Fibroblast of skin of right biceps (primary cell): Measurements from ENCODE around the gene AQP1.

Source experiments
- DNase-seq: peaks from one replicate; pipeline ENCODE4 v3.0.0-alpha.2; 2013

The AQP1 gene

DNA sequence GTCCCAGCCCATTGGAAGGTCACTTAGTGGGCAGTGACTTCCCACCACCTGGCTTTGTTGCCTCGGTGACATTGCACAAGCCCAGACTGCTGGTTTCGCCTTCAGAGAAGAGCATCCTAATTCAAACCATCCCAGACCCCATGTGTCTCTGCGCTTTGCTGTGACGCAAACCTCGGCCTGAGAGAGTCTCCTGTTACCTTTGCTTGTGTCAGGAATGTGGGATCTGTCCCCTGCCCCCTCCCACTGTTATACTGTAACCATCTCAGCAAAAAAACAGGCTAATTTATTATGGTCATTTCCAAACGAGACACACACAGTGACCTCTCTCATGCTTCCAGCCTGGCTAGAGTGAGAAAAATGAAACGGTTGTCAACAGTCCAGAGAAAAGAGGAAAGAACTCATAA, 25.0 kb upstream of the AQP1 start:
- peak; percentile 67 for DNase-seq

- no peak for DNase-seq
These were observed 24.2 kb upstream of the AQP1 start for GRCh38 chr7:30887464-30887872.

GRCh38 chr7:30888747-30889146, 22.9 kb upstream of the AQP1 start:
- DNase-seq, result peak; percentile 95

DNA sequence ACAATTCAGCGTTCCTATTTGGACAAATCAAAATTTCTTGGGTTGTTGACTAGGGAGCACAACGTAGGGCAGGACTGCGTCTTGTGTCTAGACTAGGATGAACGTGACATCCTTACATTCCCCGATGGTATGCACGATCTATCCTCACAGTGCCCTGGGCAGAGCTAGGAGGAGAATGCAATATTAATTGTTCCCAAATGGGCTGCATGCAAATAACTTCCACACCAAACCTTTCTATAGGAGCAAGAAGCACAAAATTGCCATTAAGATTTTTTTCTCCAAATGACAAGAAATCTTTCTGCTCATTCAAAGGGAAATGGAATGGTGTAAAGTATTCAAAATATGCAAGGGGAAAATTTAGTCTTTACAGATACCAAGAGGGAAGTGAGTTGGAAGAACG, 21.4 kb upstream of the AQP1 start:
- peak; percentile 56 for DNase-seq

DNA sequence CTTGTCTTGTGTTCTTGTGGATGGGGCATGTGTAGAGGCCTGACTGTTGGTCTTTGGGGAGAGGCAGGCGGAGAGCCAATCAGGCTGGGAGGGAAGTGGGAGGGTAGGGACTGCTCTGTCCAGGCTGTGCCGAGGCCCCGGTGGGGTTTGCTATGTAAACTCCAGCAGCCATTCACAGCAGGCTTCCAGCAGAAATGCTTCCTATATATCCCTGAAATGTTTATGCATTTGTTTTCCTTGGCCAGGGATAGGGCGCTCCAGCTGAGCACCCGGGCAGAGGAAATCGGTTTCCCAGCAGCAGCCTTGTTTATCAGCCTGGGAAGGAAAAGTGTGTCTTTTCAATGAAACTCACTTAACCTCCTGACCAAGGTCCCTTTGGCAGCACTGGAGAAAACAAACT, 18.3 kb upstream of the AQP1 start:
- DNase-seq, result no peak

DNA sequence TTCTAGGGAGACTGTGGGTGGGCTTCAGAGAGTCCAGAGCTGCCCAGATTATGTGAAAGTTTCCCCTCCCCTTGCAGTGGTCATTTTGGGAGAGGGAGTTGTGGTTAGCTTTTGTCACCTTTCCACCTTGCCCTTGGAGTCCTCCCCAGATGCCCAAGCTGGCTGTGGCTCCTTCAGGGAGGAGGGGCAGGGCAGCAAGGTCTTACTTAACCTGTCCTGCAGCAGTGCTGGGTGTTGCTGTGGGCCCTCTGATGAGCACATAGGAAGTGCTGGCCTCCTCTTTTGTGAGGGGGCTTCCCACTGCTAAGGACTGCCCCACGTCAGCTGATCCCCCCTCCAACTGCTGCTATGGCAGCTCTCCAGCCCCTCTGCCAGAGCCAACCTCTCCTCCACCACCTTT, 17.6 kb upstream of the AQP1 start:
- DNase-seq, result no peak

DNA sequence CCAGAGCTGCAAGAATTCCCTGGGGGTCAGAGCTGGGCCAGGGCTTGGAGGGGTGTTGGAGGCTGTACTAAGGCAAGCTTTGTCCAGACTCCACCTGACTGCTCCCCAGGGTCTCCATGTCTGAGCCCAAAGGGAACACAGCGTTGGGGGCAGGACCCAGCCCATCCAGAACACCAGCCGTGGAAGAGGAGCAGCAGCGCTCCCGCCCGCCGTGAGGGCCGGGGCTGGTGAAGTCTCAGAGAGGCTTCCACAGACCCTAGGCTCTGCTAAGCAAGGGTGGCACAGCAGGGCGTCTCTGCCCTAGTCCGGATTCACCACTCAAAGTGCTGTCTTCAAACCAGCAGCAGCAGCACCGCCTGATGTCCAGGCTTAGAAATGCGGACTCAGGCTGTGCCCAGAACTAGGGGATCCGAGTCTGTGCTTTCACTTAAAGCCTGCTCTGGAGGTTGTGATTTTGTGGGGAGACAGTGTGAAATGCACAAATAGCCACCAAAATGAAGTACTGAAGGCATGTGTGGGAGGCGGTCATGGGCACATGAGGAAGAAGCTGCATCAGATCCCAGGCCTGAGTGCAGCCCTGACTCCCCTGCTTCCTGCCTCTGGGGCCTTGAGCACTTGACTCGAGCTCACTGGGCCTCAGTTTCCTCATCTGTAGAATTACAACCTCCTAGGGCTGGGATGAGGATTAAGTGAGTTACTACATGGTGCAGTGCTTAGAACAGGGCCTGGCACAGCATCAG, 16.6 kb upstream of the AQP1 start:
- DNase-seq, result no peak

DNA sequence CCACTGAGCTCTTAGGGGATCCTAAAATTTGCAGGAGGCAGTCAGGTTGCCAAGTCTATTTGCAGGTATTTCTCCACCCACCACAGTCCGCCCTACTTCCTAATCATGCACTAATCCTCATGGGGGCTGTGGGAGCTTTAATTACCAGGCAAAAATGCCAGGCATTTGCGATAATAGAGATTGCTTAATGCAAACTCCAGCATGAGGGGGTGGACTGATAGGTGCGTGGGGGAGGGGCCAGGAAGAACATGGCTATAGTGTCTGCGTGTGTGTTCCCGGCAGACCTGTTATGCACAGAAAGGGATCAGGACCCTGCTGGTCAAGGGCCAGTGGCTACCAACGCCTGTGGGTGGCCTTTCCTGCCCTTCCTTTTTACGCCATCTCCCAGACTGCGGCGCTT, 15.6 kb upstream of the AQP1 start:
- peak; percentile 58 for DNase-seq

- DNase-seq, result no peak
These were observed 14.6 kb upstream of the AQP1 start for GRCh38 chr7:30896783-30897637.

GRCh38 chr7:30897770-30898169, 13.9 kb upstream of the AQP1 start:
- DNase-seq, result no peak

DNA sequence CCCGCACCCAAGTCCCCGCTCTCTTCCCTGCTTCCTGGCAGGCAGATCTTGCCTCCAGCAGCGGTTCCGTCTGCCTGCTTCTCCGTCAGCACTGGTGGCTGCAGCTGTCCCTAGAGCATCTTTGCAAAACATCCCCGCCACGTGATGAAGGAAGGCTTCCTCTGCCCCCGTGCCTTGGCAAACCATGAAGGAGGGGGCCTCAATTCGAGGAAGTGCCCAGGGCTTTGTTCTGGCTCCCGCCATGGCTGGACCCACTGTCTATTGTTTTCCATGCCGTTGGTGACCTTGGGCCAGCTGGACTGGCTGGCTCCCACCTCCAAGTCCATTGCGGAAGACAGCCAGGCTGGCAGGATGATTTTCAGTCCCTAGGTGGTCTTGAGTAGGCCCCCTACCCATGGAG, 13.2 kb upstream of the AQP1 start:
- no peak for DNase-seq

DNA sequence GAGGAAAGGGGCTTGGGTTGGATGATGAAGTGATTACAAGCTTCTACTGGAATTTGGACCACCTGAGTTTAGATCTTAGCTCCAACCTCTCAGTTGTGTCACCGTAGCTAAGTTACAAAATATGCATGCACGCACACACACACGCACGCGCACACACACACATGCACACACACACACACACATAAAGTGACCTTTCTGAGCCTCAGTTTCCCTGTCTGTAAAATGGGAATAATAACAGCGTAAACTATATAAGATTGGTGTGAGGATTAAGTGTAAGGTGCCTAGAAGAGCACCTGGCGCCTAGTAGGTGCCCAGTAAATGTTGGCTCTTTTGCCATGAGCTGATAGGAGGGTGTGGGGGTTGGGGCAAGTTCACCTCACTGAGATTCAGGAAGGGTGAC, 12.6 kb upstream of the AQP1 start:
- DNase-seq, result no peak

- no peak for DNase-seq
These were observed 12.0 kb upstream of the AQP1 start for GRCh38 chr7:30899630-30900029.

- no peak for DNase-seq
These were observed 11.6 kb upstream of the AQP1 start for GRCh38 chr7:30900053-30900452.

DNA sequence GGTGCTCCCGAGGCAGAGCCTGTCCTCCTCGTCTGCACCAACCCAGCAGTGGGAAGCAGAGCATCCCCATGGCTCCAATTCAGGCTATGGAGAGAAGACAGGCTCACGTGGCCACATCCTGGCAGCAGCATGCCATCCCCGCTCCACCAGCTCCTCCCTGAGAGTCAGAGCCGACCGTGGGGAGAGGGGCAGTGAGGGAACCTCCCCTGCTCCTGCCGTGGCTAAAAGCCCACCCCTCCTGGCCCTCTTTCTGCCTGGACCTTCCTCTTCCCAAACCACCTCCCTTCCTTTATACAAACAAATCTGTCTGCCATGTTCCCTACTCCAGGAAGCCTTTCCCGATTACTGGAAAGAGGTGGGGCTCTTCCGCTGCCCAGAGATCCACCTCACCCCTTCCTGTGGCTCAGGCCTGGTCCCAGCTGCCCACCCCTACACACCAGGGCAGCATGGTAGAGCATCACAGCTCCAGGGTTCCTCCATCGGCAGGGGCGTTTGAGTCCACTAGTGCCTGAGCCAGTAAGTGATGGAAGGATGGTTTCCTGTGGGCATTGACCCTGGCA, 10.8 kb upstream of the AQP1 start:
- DNase-seq, result no peak

DNA sequence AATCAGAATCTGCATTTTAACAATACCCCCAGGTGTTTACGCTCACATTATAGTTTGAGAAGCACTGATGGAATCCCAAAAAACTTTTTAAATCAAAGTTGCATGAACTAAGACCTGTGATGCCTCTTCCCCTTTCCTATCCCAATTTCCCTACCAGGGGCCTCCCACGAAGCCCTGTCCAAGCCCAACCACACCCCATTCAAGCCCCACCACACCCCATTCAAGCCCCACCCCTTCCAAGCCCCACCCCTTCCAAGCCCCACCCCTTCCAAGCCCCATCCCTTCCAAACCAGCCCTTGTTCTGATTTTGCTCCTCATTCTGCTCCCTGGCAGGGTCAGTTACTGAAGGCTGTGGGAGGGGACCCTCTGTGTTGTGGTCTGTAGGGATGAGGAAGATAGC, 9.8 kb upstream of the AQP1 start:
- no peak for DNase-seq

- no peak for DNase-seq
These were observed 9.2 kb upstream of the AQP1 start for GRCh38 chr7:30902466-30902865.

GRCh38 chr7:30903146-30903545, 8.5 kb upstream of the AQP1 start:
- DNase-seq, result no peak

DNA sequence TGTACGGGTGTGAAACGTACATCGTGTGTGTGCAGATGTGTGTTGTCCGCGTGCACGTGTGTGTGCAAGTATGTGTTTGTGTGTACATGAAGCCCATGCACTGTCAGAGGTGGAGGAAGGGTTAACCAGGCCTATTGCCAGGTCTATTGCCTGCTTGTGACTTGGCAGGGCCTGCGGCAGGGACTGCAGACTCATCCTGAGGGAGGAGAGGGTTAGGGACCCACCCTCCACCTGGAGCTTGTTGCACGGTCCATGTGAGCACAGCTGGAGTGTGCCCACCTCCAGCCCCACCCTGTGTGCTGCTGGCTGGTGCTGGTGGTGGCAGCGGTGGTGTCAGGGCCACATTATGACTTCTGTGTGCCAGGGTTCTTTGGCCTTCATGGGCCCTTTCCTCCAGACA, 7.1 kb upstream of the AQP1 start:
- no peak for DNase-seq

GRCh38 chr7:30905078-30906012, 6.3 kb upstream of the AQP1 start:
- no peak for DNase-seq

GRCh38 chr7:30906014-30906413, 5.6 kb upstream of the AQP1 start:
- DNase-seq, result no peak

DNA sequence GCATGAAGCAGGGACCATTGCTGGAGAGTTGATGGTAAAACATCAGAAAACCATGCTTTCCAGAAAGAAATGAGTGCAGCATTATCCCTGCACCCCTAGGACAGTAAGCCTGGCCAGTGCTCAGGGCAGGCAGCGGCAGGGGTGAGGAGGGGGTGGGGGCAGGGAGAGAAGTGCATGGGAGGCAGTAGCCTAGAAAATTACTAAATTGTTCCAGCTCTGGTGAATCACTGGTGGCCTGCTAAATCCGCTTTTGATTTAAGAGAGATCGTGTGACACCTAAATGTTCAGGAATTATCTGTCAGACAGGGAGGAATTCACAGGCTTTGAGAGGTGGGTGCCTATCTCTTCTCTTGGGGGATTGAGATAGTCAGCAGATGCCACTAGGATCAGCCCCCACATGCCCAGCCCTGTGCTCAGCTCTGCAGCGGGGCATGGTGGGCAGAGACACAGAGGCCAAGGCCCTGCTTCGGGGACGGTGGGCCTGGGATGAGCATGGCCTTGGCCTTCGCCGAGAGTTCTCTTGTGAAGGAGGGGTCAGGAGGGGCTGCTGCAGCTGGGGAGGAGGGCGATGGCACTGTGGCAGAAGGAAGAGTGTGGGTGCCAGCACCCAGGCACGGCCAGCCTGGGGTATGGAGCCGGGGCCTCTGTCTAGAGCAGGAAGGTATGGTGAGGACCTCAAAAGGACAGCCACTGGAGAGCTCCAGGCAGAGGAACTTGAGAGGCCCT, 5.0 kb upstream of the AQP1 start:
- DNase-seq, result peak; percentile 85
